Measurements from ENCODE around the gene CASP5. TPM values are rescaled to one million over a fixed set of nuclear protein-coding genes. Genes with fewer than 3 reads are reported as not detected.

CASP5 gene
- total and polyA plus RNA-seq, 4 donors: 0.10 to 0.75 (median 0.34) TPM

DNA sequence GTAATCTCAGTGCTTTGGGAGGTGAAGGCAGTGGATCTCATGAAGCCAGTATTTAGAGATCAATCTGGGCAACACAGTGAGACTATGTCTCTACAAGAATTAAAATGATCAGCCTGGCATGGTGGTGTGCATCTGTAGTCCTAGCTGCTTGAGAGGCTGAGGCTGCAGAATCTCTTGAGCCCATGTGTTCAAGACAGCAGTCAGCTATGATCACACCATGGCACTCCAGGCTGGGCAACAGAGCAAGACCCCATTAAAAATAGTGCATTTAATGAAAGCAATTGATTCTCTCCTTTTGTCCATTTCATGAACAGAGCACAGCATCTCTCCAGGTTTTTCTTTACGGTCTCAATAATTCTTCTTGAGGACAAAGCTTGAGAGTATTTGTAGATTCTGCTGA is 33.5 kb upstream of the CASP5 start:
- H3K27ac ChIP-seq (ENCODE audit: low read depth in 1 of 2, low read length in 2 of 2): no peak overlapping the region
- no peaks in the 10 kb centered on the region for H3K4me1 ChIP-seq (ENCODE audit: control insufficient read depth in 4 of 4, insufficient read depth in 4 of 4, low read length in 3 of 4)
- DNase-seq (ENCODE audit: low spot score): no peak
- no peak for TF ChIP-seq JUND (IDR thresholded peaks at IDR 0.05)
- TF ChIP-seq NR2F2 (IDR thresholded peaks at IDR 0.05): no peak
- TF ChIP-seq GABPA (IDR thresholded peaks at IDR 0.05 in 1 of 2, conservative IDR thresholded peaks at IDR 0.05 in 1 of 2): no peak
- TF ChIP-seq RXRA (IDR thresholded peaks at IDR 0.05): no peak
- TF ChIP-seq RAD21 (IDR thresholded peaks at IDR 0.05): no peak
- no peak for TF ChIP-seq HNF4G (IDR thresholded peaks at IDR 0.05)
- TF ChIP-seq, protein P1, sequence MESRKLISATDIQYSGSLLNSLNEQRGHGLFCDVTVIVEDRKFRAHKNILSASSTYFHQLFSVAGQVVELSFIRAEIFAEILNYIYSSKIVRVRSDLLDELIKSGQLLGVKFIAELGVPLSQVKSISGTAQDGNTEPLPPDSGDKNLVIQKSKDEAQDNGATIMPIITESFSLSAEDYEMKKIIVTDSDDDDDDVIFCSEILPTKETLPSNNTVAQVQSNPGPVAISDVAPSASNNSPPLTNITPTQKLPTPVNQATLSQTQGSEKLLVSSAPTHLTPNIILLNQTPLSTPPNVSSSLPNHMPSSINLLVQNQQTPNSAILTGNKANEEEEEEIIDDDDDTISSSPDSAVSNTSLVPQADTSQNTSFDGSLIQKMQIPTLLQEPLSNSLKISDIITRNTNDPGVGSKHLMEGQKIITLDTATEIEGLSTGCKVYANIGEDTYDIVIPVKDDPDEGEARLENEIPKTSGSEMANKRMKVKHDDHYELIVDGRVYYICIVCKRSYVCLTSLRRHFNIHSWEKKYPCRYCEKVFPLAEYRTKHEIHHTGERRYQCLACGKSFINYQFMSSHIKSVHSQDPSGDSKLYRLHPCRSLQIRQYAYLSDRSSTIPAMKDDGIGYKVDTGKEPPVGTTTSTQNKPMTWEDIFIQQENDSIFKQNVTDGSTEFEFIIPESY (IDR thresholded peaks at IDR 0.05): no peak
- 88% methylated on average over 1 of the region's 1 CpG for WGBS
- H3K4me3 ChIP-seq (ENCODE audit: low read depth in 1 of 3, low read length in 3 of 3): no peak overlapping the region
- no peak overlapping the region for H3K9ac ChIP-seq (ENCODE audit: low read depth in 1 of 2, low read length in 2 of 2)
- H3K27me3 ChIP-seq (ENCODE audit: control insufficient read depth in 4 of 4, insufficient read depth in 4 of 4, low read length in 3 of 4): no peaks in the 10 kb centered on the region
- H3K36me3 ChIP-seq (ENCODE audit: control insufficient read depth in 4 of 4, insufficient read depth in 3 of 4, low read depth in 1 of 4, low read length in 3 of 4): no peaks in the 10 kb centered on the region
- H3K9me3 ChIP-seq (ENCODE audit: control insufficient read depth in 4 of 4, low read length in 3 of 4): no peaks in the 10 kb centered on the region

GRCh38 chr11:105054723-105055493 is 31.9 kb upstream of the CASP5 start:
- no peak overlapping the region for H3K27ac ChIP-seq (ENCODE audit: low read depth in 1 of 2, low read length in 2 of 2)
- H3K9ac ChIP-seq (ENCODE audit: low read depth in 1 of 2, low read length in 2 of 2): no peak overlapping the region
- H3K4me1 ChIP-seq (ENCODE audit: control insufficient read depth in 4 of 4, insufficient read depth in 4 of 4, low read length in 3 of 4): no peaks in the 10 kb centered on the region
- DNase-seq (ENCODE audit: low spot score): no peak
- no peaks in the 10 kb centered on the region for H3K27me3 ChIP-seq (ENCODE audit: control insufficient read depth in 4 of 4, insufficient read depth in 4 of 4, low read length in 3 of 4)
- 86% methylated on average over 2 of the region's 2 CpGs for WGBS
- no peaks in the 10 kb centered on the region for H3K9me3 ChIP-seq (ENCODE audit: control insufficient read depth in 4 of 4, low read length in 3 of 4)
- no peak overlapping the region for H3K4me3 ChIP-seq (ENCODE audit: low read depth in 1 of 3, low read length in 3 of 3)
- no peaks in the 10 kb centered on the region for H3K36me3 ChIP-seq (ENCODE audit: control insufficient read depth in 4 of 4, insufficient read depth in 3 of 4, low read depth in 1 of 4, low read length in 3 of 4)
- no peak for TF ChIP-seq GABPA (IDR thresholded peaks at IDR 0.05 in 1 of 2, conservative IDR thresholded peaks at IDR 0.05 in 1 of 2)
- TF ChIP-seq CTCF (IDR thresholded peaks at IDR 0.05; ENCODE audit: low read depth, low read length, missing input control): no peak
- TF ChIP-seq, protein P2, sequence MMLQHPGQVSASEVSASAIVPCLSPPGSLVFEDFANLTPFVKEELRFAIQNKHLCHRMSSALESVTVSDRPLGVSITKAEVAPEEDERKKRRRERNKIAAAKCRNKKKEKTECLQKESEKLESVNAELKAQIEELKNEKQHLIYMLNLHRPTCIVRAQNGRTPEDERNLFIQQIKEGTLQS (IDR thresholded peaks at IDR 0.05): no peak
- TF ChIP-seq, protein P3, sequence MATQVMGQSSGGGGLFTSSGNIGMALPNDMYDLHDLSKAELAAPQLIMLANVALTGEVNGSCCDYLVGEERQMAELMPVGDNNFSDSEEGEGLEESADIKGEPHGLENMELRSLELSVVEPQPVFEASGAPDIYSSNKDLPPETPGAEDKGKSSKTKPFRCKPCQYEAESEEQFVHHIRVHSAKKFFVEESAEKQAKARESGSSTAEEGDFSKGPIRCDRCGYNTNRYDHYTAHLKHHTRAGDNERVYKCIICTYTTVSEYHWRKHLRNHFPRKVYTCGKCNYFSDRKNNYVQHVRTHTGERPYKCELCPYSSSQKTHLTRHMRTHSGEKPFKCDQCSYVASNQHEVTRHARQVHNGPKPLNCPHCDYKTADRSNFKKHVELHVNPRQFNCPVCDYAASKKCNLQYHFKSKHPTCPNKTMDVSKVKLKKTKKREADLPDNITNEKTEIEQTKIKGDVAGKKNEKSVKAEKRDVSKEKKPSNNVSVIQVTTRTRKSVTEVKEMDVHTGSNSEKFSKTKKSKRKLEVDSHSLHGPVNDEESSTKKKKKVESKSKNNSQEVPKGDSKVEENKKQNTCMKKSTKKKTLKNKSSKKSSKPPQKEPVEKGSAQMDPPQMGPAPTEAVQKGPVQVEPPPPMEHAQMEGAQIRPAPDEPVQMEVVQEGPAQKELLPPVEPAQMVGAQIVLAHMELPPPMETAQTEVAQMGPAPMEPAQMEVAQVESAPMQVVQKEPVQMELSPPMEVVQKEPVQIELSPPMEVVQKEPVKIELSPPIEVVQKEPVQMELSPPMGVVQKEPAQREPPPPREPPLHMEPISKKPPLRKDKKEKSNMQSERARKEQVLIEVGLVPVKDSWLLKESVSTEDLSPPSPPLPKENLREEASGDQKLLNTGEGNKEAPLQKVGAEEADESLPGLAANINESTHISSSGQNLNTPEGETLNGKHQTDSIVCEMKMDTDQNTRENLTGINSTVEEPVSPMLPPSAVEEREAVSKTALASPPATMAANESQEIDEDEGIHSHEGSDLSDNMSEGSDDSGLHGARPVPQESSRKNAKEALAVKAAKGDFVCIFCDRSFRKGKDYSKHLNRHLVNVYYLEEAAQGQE (IDR thresholded peaks at IDR 0.05): no peak
